HG03196 (cell line): ENCODE data around the gene PDLIM3.
"Not testable (repeated sequence)": the region's sequence is repeated elsewhere in the genome, so short reads cannot be mapped to it uniquely, and the experiment has no call there.

Experiments
- ATAC-seq: cut with Tn5 transposase; IDR thresholded peaks from one replicate; pipeline ENCODE4 v1.9.1; 2021; ENCODE audit not compliant: unreplicated experiment

PDLIM3 gene

GRCh38 chr4:185554365-185555126 is 19.2 kb upstream of the PDLIM3 start:
- ATAC-seq: no peak

- no peak for ATAC-seq
Observed at GRCh38 chr4:185552254-185552653, 16.9 kb upstream of the PDLIM3 start.

GRCh38 chr4:185550933-185551332 is 15.6 kb upstream of the PDLIM3 start:
- ATAC-seq: no peak

GRCh38 chr4:185549095-185549639 is 13.9 kb upstream of the PDLIM3 start:
- ATAC-seq: no peak

GRCh38 chr4:185548587-185548986 is 13.3 kb upstream of the PDLIM3 start:
- ATAC-seq: no peak

- no peak for ATAC-seq
Observed at GRCh38 chr4:185546335-185546734, 11.0 kb upstream of the PDLIM3 start.

- no peak for ATAC-seq
Observed at GRCh38 chr4:185542626-185543315, 7.5 kb upstream of the PDLIM3 start.

- no peak for ATAC-seq
Observed at GRCh38 chr4:185541251-185541727, 6.0 kb upstream of the PDLIM3 start.

- no peak for ATAC-seq
Observed at GRCh38 chr4:185540487-185541120, 5.3 kb upstream of the PDLIM3 start.

- ATAC-seq: no peak
Observed at GRCh38 chr4:185540040-185540439, 4.7 kb upstream of the PDLIM3 start.

GRCh38 chr4:185538806-185539205 is 3.5 kb upstream of the PDLIM3 start:
- ATAC-seq: no peak

- ATAC-seq: no peak
Observed at GRCh38 chr4:185536411-185536709, 1.1 kb upstream of the PDLIM3 start.

- no peak for ATAC-seq
Observed at GRCh38 chr4:185535612-185536410, 504 bp upstream of the PDLIM3 start.

GRCh38 chr4:185534511-185534865 is 819 bp downstream of the PDLIM3 start:
- no peak for ATAC-seq

GRCh38 chr4:185532795-185533324 is 2.4 kb downstream of the PDLIM3 start:
- no peak for ATAC-seq

- ATAC-seq: no peak
Observed at GRCh38 chr4:185532293-185532692, 3.0 kb downstream of the PDLIM3 start.

- ATAC-seq: not testable (repeated sequence)
Observed at GRCh38 chr4:185531654-185532053, 3.7 kb downstream of the PDLIM3 start.

GRCh38 chr4:185529413-185529812 is 5.9 kb downstream of the PDLIM3 start:
- no peak for ATAC-seq

GRCh38 chr4:185524888-185525863 is 10.1 kb downstream of the PDLIM3 start:
- no peak for ATAC-seq

GRCh38 chr4:185523862-185524261 is 11.4 kb downstream of the PDLIM3 start:
- ATAC-seq: no peak
